ENCODE measurements around the gene SRCIN1. TPM values are rescaled to one million over a fixed set of nuclear protein-coding genes. Genes with fewer than 3 reads are reported as not detected.
A peak's percentile ranks its signal among the peaks of the same experiment; 100 is the strongest.
"Not testable (repeated sequence)": the region's sequence is repeated elsewhere in the genome, so short reads cannot be mapped to it uniquely, and the experiment has no call there.

Gene SRCIN1
- total and polyA plus RNA-seq, 12 donors, result 0.27 to 3.2 (median 1.2) TPM

DNA sequence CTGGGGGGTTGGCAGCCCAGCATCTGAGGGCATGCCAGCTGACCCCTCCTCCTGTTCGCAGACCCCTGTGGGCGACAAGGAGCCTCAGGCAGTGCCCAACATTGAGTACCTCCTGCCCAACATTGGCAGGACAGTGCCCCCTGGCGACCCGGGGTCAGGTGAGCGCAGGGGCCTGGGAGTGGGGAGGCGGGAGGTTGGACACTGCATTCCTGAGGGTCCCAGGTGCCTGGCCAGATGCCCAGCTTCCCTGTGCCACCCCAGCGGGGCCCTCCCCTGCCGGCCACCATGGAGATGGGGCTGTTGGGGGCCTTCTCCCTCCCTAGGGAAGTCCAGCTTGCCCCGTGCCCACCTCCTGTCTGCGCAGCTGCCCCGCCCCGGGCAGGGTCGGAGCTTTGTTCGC, 107.4 kb downstream of the SRCIN1 start:
- 88 to 94% methylated on average over 8 to 14 of the region's 14 CpGs for WGBS, 2 donors
- Histone ChIP-seq H3K27me3 (no peaks in the 10 kb centered on the region), H3K36me3 (peaks cover 0 to 99% (median 62%) of the 10 kb centered on the region in 9 donors), H3K4me1 (no peaks in the 10 kb centered on the region), H3K9me3 (no peaks in the 10 kb centered on the region), H3K4me3 (no peak overlapping the region), H3K27ac (no peak overlapping the region)
- no peak for ATAC-seq
- TF ChIP-seq, protein P1, sequence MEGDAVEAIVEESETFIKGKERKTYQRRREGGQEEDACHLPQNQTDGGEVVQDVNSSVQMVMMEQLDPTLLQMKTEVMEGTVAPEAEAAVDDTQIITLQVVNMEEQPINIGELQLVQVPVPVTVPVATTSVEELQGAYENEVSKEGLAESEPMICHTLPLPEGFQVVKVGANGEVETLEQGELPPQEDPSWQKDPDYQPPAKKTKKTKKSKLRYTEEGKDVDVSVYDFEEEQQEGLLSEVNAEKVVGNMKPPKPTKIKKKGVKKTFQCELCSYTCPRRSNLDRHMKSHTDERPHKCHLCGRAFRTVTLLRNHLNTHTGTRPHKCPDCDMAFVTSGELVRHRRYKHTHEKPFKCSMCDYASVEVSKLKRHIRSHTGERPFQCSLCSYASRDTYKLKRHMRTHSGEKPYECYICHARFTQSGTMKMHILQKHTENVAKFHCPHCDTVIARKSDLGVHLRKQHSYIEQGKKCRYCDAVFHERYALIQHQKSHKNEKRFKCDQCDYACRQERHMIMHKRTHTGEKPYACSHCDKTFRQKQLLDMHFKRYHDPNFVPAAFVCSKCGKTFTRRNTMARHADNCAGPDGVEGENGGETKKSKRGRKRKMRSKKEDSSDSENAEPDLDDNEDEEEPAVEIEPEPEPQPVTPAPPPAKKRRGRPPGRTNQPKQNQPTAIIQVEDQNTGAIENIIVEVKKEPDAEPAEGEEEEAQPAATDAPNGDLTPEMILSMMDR (IDR thresholded peaks at IDR 0.05), result no peak
- intact Hi-C loops (cut with DNase I), result no loop called here
- DNase-seq, result no peak

DNA sequence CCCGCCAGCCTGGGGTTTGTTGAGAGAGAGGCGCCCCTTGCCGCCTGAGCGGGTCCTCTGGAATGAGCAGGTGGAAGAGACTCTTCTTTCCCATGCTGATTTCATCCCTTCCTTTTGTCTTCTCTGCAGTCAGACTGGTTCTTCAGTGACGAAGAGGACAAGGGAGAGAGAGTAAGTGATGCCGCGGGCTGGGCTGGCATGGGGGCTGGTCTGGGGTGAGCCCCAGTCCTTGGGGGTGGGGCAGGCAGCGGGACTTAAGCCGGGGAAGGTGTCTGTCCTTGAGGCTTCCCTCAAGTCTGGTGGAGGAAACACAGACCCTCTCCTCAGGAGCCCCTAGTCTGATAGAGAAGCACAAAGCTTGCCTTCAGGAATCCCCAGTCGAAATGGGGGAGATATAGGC, 108.1 kb downstream of the SRCIN1 start:
- H3K4me1 ChIP-seq; H3K27ac ChIP-seq; H3K9me3 ChIP-seq; ATAC-seq; DNase-seq; H3K4me3 ChIP-seq; intact Hi-C loops (cut with DNase I); H3K27me3 ChIP-seq: not testable (repeated sequence)
- peaks cover 0 to 99% (median 64%) of the 10 kb centered on the region in 9 donors for H3K36me3 ChIP-seq
- 91 to 92% methylated on average over 10 of the region's 10 CpGs for WGBS, 2 donors

DNA sequence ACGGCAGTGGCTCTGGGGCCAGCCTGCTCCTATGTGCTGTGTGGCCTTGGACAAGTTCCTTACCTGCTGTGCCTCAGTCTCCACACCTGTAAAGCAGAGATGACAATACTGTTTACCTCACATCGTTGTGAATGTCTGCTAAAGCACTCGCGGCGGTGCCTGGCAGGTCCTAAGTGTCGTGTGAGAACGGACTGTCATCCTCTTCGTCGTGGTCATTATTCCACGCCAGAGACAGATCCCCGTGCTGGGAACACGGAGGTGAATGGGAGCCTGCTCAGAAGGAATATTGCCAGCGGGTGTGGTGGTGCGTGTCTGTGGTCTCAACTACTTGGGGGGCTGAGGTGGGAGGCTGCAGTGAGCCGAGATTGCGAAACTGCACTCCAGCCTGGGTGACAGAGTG, 111.6 kb downstream of the SRCIN1 start:
- not testable (repeated sequence) for H3K4me3 ChIP-seq, H3K27me3 ChIP-seq, ATAC-seq, H3K4me1 ChIP-seq, DNase-seq, H3K9me3 ChIP-seq, H3K27ac ChIP-seq
- intact Hi-C loops (cut with DNase I), result loop anchor here in 7 of 10 donors (5.0 kb wide), 1 partner anchor 173 kb away; no protein-coding TSS in a partner anchor
- 88 to 94% methylated on average over 16 of the region's 16 CpGs for WGBS, 2 donors
- H3K36me3 ChIP-seq, result peaks cover 0 to 100% (median 61%) of the 10 kb centered on the region in 9 donors

DNA sequence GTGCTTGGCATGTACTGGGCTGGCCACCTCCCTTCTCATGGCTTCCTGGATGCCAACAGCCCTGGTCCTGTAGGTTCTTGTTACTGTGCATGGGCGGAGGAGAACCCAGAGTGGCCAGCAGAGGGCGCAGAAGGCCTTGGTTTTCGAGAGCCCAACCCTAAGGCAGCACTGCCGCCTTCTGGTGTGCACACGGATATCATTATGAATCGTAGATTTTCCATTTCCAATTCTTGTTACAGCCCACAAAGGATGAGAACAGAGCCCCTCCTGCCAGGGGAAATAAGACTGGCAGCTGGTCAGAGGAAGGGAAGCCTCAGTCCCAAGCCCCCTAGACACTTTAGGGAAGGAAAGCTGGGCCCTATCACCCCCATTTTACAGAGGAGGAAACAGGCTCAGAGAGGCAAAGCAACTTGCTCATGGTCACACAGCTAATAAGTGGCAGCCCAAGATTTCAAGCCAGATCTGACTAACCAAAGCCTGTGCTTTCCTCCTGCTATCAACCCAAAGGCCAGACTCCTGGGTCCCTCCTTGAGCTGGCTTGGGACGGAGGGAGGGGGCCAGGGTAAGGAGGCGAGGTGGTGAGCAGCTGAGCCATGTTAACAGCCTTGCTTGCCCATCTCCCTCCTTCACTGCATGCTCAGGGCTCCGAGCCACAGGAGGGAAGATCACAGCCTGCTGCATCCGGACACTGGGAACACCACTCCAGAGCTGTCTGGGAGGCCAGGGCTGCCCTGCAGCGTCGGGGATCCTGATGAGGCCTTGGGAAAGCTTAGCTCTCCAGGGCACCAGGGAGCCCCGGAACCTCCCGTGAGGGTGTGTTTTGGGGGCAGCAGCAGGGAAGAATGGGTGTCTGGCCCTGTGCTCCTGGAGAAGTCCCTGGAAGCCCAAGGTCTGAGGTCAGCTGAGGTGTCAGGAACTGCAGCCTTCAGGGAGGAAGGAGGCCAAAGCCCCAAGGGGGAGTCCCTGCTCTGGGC, 113.4 kb downstream of the SRCIN1 start:
- not testable (repeated sequence) for H3K9me3 ChIP-seq, H3K27me3 ChIP-seq, H3K4me1 ChIP-seq, H3K4me3 ChIP-seq, H3K27ac ChIP-seq
- TF ChIP-seq, protein P1 (IDR thresholded peaks at IDR 0.05), result peak; percentile 14 to 73 (median 65)
- DNase-seq (peak; percentile 88 to 90), ATAC-seq (peak in 3 of 8 donors; percentile 61 to 76 (median 68))
- peaks cover 0 to 99% (median 46%) of the 10 kb centered on the region in 9 donors for H3K36me3 ChIP-seq
- intact Hi-C loops (cut with DNase I), result loop anchor here in 8 of 10 donors (2.0 to 5.0 kb wide), 2 partner anchors 174 to 175 kb away; no protein-coding TSS in a partner anchor
- WGBS, 2 donors, result 55 to 56% methylated on average over 14 of the region's 14 CpGs

DNA sequence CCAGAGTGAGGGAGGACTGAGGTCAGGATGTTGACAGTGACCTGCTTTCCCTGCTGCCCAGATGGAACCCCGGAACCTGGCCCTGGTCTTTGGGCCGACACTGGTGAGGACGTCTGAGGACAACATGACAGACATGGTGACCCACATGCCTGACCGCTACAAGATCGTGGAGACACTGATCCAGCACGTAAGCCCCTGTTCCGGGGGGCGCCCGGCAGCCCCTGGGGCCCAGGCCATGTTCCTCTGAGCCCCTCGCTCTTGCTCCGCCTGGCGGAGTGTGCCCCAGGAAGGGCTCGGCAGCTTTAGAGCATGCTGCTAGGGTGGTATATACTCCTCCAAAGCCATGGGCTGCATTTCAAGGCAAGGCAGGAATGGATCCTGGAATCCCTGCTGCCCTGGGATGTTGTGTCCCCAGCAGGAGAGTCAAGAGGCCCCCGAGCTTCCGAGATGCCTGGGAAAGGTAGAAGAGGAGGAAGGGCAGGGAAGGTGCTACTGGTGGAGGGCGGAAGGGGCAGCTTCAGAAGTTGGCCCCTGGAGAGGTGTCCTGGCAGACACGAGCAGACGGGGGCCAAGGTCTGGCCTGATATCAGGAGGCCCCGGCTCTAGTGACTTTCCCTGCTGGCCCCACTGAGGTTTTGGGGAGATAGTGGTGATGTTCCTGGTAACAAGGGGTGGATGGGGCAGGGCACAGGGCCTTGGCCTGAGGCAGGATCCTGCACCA, 114.2 kb downstream of the SRCIN1 start:
- not testable (repeated sequence) for DNase-seq, H3K27ac ChIP-seq, ATAC-seq, H3K9me3 ChIP-seq, H3K4me3 ChIP-seq, H3K27me3 ChIP-seq
- H3K36me3 ChIP-seq, result peaks cover 0 to 99% (median 42%) of the 10 kb centered on the region in 9 donors
- peaks cover 0 to 13% (median 4%) of the 10 kb centered on the region in 9 donors for H3K4me1 ChIP-seq
- 81% methylated on average over 19 of the region's 19 CpGs for WGBS, 2 donors
- intact Hi-C loops (cut with DNase I), result loop anchor here in 8 of 10 donors (2.0 to 5.0 kb wide), 2 partner anchors 175 to 176 kb away; no protein-coding TSS in a partner anchor

DNA sequence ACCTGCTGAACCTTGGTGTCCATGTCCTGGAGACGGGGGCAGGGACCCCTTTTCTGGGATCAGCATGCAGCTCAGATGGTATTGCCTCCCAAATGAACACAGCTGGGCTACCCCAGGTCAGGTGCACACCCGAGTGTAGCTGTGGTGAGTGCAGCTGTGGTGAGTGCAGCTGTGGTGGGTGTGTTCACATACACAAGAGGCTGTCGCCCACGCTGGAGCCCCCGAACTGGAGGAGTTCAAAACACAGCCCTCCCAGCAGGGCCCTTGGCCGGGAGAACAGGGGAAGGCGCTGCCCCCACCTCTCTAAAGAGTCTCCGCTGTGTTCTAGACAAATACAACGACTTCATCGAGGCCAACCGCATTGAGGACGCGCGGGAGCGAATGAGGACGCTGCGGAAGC, 116.0 kb downstream of the SRCIN1 start:
- H3K4me3 ChIP-seq, DNase-seq, H3K9me3 ChIP-seq, H3K27me3 ChIP-seq, ATAC-seq: not testable (repeated sequence)
- H3K4me1 ChIP-seq, result peaks cover 0 to 28% (median 10%) of the 10 kb centered on the region in 9 donors
- H3K27ac ChIP-seq, result peak overlapping the region in 1 of 10 donors; percentile 25
- H3K36me3 ChIP-seq, result peaks cover 0 to 95% (median 42%) of the 10 kb centered on the region in 9 donors
- WGBS, 2 donors, result 88 to 89% methylated on average over 17 of the region's 17 CpGs
- intact Hi-C loops (cut with DNase I), result loop anchor here (5.0 to 10.0 kb wide), 5 partner anchors 47 to 178 kb away; partner anchors contain the start of gene ARHGAP23 (in 5 of the 10)

DNA sequence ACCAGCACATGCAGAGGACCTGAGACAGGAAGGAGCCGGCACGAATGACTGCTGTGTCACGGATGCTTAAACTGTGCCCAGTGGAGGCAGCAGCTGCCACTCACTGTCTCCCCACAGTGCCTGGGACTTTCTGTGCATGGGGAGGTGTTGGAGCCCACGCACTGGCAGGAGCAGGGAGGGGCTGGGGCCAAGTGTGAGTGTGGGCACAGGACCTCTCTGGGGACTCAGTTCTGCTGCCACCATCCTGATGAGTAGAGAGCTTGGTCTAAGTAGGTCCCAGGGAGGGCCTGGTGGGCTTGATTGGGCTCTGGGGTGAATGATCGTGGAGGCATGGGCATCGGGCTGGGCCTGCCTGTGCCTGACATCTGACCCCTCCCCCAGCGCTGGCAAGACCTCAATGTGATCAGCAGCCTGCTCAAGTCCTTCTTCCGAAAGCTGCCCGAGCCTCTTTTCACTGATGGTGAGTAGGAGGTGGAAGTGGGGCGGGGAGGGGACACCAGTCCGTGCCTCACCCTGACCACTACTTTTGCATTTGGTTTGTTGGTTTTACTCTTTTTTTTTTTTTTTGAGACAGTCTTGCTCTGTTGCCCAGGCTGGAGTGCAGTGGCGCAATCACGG, 120.0 kb downstream of the SRCIN1 start:
- H3K27me3 ChIP-seq, DNase-seq, ATAC-seq, H3K9me3 ChIP-seq, H3K4me3 ChIP-seq: not testable (repeated sequence)
- WGBS, 2 donors, result 76 to 82% methylated on average over 13 of the region's 13 CpGs
- H3K36me3 ChIP-seq, result peaks cover 0 to 86% (median 18%) of the 10 kb centered on the region in 9 donors
- peaks cover 0 to 40% (median 19%) of the 10 kb centered on the region in 9 donors for H3K4me1 ChIP-seq
- intact Hi-C loops (cut with DNase I), result loop anchor here in 9 of 10 donors (2.0 to 10.0 kb wide), 6 partner anchors 41 to 63 kb away; partner anchors contain the start of gene ARHGAP23 (in 5 of the 9)
- peak overlapping the region in 6 of 10 donors; percentile 10 to 84 (median 44) for H3K27ac ChIP-seq
